Brain microvascular endothelial cell (primary cell): ENCODE data around the gene IFNG-AS1.

Source experiments
- DNase-seq: peaks from one replicate; pipeline ENCODE4 v3.0.0-alpha.2; 2020
- H3K27ac ChIP-seq: fragments of 250-450 bp; sonication (Bioruptor Pico); 2 replicates; pipeline ENCODE4 v1.5.1; 2020; ENCODE audit warnings: mild to moderate bottlenecking, moderate library complexity
- H3K27me3 ChIP-seq: fragments of 250-450 bp; sonication (Bioruptor Pico); replicated peaks from 2 replicates; pipeline ENCODE4 v1.5.1; 2020; ENCODE audit warnings: mild to moderate bottlenecking
- H3K36me3 ChIP-seq: fragments of 250-450 bp; sonication (Bioruptor Pico); replicated peaks from 2 replicates; pipeline ENCODE4 v1.5.1; 2020; ENCODE audit warnings: mild to moderate bottlenecking
- H3K4me3 ChIP-seq: 2 replicates; pipeline ENCODE4 v1.5.1; 2011; ENCODE audit warnings: low read depth, mild to moderate bottlenecking, control low read depth, low read length, moderate library complexity
- in situ Hi-C: cut with HindIII; loops from 2 replicates; pipeline ENCODE4 v1.10.0; 2017; ENCODE audit warnings: low sequenced_read_pairs, low pct_ligation_motif_present
- TF ChIP-seq, protein P1 (sequence below): IDR thresholded peaks from 2 replicates; pipeline ENCODE4 v1.5.1; 2011; ENCODE audit warnings: low read depth, mild to moderate bottlenecking, moderate library complexity, low read length, control low read depth, inconsistent platforms; ENCODE audit errors: missing control alignments

The IFNG-AS1 gene

DNA sequence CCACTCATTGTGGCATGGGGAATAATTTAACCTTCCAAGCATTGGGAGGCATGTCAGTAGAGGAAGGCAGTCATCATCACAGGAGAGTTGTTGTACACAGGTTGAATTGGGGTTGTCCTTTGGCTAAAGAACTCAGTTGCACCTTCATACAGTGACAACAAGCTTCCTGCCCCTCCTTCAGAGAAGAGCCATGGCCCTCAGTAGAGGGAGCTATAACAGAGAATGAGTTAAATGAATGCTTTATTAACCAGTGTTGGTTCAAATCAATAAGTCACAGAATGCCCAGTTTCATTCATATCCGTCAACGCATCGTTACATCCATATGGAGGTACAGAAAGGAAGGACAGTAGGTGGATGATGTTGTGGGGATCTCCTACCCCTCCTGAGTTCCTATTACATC is 4.8 kb downstream of the IFNG-AS1 start:
- Histone ChIP-seq H3K36me3 (no peaks in the 10 kb centered on the region), H3K4me3 (no peak overlapping the region), H3K27ac (no peak overlapping the region), H3K27me3 (no peaks in the 10 kb centered on the region)
- in situ Hi-C loops = no loop called here
- TF ChIP-seq, protein P1, sequence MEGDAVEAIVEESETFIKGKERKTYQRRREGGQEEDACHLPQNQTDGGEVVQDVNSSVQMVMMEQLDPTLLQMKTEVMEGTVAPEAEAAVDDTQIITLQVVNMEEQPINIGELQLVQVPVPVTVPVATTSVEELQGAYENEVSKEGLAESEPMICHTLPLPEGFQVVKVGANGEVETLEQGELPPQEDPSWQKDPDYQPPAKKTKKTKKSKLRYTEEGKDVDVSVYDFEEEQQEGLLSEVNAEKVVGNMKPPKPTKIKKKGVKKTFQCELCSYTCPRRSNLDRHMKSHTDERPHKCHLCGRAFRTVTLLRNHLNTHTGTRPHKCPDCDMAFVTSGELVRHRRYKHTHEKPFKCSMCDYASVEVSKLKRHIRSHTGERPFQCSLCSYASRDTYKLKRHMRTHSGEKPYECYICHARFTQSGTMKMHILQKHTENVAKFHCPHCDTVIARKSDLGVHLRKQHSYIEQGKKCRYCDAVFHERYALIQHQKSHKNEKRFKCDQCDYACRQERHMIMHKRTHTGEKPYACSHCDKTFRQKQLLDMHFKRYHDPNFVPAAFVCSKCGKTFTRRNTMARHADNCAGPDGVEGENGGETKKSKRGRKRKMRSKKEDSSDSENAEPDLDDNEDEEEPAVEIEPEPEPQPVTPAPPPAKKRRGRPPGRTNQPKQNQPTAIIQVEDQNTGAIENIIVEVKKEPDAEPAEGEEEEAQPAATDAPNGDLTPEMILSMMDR = no peak
- DNase-seq = no peak

DNA sequence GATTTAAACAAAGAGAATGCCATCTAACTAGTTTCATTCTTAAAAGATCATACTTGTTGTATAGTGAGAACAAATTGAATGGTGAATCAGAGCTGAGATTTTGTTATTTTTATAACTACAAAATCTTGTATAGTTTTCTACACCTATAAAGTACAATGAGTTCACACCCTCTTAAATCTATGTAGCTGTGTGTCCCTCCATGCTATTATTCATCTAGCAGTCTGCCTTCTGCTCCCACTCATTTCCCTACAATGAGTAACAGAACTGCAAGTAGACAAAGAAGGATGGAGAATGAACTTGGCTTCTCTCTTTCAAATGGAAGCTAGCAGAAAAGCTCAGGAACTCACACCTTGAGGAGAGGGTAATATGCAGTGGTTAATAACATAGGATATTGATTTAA is 7.1 kb downstream of the IFNG-AS1 start:
- in situ Hi-C loops = no loop called here
- H3K27me3 ChIP-seq = no peaks in the 10 kb centered on the region
- no peak overlapping the region for H3K27ac ChIP-seq
- TF ChIP-seq, protein P1 = no peak
- DNase-seq = no peak
- no peak overlapping the region for H3K4me3 ChIP-seq
- H3K36me3 ChIP-seq = no peaks in the 10 kb centered on the region

DNA sequence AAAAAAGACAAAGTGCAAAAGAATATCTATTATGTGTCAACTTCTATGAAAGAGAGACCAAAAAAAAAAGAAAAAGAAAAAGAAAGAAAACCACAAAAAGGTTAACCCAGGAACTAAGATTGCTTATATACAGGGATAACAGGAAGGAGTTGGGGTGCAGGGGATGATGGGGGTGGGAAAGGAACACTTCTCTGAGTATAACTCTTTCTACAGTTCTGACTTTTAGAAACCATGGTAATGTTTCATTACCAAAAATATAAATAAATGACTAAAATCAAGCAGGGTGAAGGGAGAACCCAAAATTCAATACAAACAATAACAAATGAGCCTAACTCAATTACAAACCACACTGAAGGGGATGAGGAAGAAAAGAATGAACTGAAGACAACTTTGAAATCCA is 9.1 kb downstream of the IFNG-AS1 start:
- no peak overlapping the region for H3K27ac ChIP-seq
- in situ Hi-C loops = no loop called here
- no peaks in the 10 kb centered on the region for H3K27me3 ChIP-seq
- no peaks in the 10 kb centered on the region for H3K36me3 ChIP-seq
- no peak for DNase-seq
- TF ChIP-seq, protein P1 = no peak
- no peak overlapping the region for H3K4me3 ChIP-seq

DNA sequence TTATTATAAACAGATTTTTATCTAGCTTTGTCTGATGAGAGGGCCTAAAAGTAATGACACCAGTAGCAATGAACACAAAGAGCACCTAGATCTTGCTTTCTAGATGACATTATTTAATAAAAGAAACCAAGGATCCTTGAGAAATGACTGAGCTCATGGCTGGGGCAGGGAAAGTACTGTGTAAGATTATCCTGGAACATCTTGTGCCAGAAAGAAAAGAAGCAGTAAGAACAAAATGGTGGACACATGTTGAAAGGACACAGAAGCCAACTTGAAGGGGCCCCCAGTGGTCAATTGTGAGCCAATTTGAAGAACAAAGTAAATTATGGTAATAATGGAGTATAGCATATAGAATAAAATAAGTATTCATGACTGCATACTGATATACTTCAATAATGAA is 10.0 kb downstream of the IFNG-AS1 start:
- Histone ChIP-seq H3K36me3 (no peaks in the 10 kb centered on the region), H3K4me3 (no peak overlapping the region), H3K27ac (no peak overlapping the region), H3K27me3 (no peaks in the 10 kb centered on the region)
- in situ Hi-C loops = no loop called here
- TF ChIP-seq, protein P1 = no peak
- DNase-seq = no peak

DNA sequence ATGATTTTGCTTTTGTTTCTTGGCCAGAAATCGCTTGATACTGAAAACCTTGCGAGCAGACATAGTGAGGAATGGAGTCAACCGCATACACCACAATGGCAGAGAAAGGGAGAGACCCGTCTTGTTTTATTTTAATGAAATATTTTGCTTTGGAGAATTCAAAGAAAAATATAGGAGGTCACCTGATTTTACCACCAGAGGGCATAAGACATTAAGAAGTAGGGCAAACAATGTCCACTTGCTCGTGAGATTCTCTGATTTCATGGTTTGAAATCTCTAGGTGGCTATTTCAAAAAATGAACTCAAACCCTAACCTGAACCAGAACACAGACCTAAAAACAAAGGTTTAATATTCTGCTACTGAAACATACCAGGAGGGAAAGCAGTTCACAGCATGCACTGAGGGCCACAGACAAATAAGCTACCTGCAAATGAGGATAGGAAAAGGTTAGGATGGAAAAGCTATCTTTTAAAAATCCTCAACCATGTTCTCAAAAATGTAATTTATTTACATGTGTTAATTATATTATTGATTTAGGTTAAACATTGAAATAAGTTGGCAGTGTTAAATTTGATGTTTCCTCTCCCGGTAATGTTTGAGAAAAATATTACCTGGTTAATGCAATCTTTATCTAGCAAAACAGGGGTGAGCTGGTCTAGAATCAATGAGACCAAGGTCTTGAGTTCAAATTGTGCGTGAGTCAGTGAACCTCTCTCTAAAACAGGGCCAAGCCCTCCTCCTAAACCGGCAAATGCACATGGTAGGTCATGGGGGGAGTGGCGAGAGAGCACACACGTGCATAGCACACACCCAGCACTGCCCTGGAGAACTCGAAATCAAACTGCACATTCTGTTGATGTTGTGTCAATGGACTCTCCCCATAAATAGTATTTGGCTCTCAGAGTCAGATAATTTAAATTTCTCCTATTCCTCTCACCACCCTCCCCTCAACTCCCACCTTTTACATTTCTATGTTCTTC is 12.5 kb downstream of the IFNG-AS1 start:
- Histone ChIP-seq H3K4me3 (no peak overlapping the region), H3K27ac (no peak overlapping the region), H3K36me3 (no peaks in the 10 kb centered on the region), H3K27me3 (no peaks in the 10 kb centered on the region)
- TF ChIP-seq, protein P1 = peak; percentile 40
- no peak for DNase-seq
- in situ Hi-C loops = no loop called here

DNA sequence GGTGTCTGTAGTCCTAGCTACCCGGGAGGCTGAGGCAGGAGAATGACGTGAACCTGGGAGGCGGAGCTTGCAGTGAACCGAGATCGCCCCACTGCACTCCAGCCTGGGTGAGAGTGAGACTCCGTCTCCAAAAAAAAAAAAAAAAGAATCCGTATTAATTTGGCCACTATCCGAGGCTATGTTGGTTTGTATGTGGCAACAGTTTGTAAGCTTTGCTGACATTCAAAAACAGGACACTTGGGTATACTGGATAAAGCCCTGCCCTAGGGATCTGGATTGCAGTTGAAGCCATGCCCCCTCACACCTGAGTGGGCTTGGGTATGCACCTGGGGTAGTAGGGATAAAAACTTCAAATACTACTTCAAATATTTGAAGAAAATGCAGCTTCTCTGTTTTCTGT is 14.5 kb downstream of the IFNG-AS1 start:
- TF ChIP-seq, protein P1 = no peak
- H3K27me3 ChIP-seq = no peaks in the 10 kb centered on the region
- no peak overlapping the region for H3K27ac ChIP-seq
- no peak for DNase-seq
- H3K36me3 ChIP-seq = no peaks in the 10 kb centered on the region
- in situ Hi-C loops = no loop called here
- H3K4me3 ChIP-seq = no peak overlapping the region
